GM23338 (cell line): Measurements from ENCODE around the gene SELENON. TPM values are rescaled to one million over a fixed set of nuclear protein-coding genes. Genes with fewer than 3 reads are reported as not detected.

Experiments used
- ATAC-seq: fragments of 200-7000 bp; cut with Tn5 transposase; 3 replicates; pipeline ENCODE4 v1.9.1; 2020
- DNase-seq: peaks from one replicate; pipeline ENCODE4 v3.0.0-alpha.2; 2015; ENCODE audit warnings: low spot score
- H2AFZ ChIP-seq: fragments of 200-600 bp; sonication (generic); 2 replicates; pipeline ENCODE4 v1.8.0; 2016; ENCODE audit warnings: antibody characterized with exemption, mild to moderate bottlenecking, moderate library complexity
- H3F3A ChIP-seq: fragments of 200-600 bp; sonication (generic); replicated peaks from 2 replicates; pipeline ENCODE4 v1.8.0; 2017; ENCODE audit warnings: antibody characterized with exemption, mixed run types, low read depth
- H3K27ac ChIP-seq: fragments of 200-600 bp; sonication (generic); 2 replicates; pipeline ENCODE4 v1.6.1; 2016; ENCODE audit warnings: low read depth
- H3K27me3 ChIP-seq: fragments of 200-600 bp; sonication (generic); 2 replicates; pipeline ENCODE4 v1.8.0; 2016; ENCODE audit warnings: mild to moderate bottlenecking, mixed run types, moderate library complexity; ENCODE audit not compliant: insufficient read depth
- H3K36me3 ChIP-seq: fragments of 200-600 bp; sonication (generic); 2 replicates; pipeline ENCODE4 v1.8.0; 2016; ENCODE audit warnings: mild to moderate bottlenecking; ENCODE audit not compliant: insufficient read depth
- H3K4me1 ChIP-seq: fragments of 200-600 bp; sonication (generic); 2 replicates; pipeline ENCODE4 v1.8.0; 2016; ENCODE audit warnings: mild to moderate bottlenecking, moderate library complexity; ENCODE audit not compliant: insufficient read depth
- H3K4me2 ChIP-seq: fragments of 200-600 bp; sonication (generic); 2 replicates; pipeline ENCODE4 v1.7.1; 2017; ENCODE audit warnings: mixed run types
- H3K4me3 ChIP-seq: fragments of 200-600 bp; sonication (generic); 2 replicates; pipeline ENCODE4 v1.6.1; 2016; ENCODE audit warnings: mixed run types
- H3K79me2 ChIP-seq: fragments of 200-600 bp; sonication (generic); replicated peaks from 2 replicates; pipeline ENCODE4 v1.8.0; 2017; ENCODE audit warnings: mild to moderate bottlenecking; ENCODE audit not compliant: insufficient read depth
- H3K9me2 ChIP-seq: fragments of 200-600 bp; sonication (generic); 2 replicates; pipeline ENCODE4 v1.8.0; 2017; ENCODE audit not compliant: insufficient read depth
- H4K20me1 ChIP-seq: fragments of 200-600 bp; sonication (generic); replicated peaks from 2 replicates; pipeline ENCODE4 v1.8.0; 2017; ENCODE audit warnings: mild to moderate bottlenecking; ENCODE audit not compliant: insufficient read depth
- H3K27ac Mint-ChIP-seq: 2 replicates; pipeline ENCODE4 v1.8.0; 2020; ENCODE audit warnings: inconsistent platforms, mild to moderate bottlenecking, moderate library complexity, mixed read lengths
- H3K27me3 Mint-ChIP-seq: 3 replicates; pipeline ENCODE4 v1.8.0; 2022; ENCODE audit warnings: low read depth, mild to moderate bottlenecking, moderate library complexity, mixed read lengths, inconsistent platforms; ENCODE audit not compliant: insufficient read depth, poor library complexity
- H3K36me3 Mint-ChIP-seq: 3 replicates; pipeline ENCODE4 v1.8.0; 2021; ENCODE audit warnings: low read depth, mild to moderate bottlenecking, inconsistent platforms, moderate library complexity, mixed read lengths
- H3K4me1 Mint-ChIP-seq: 3 replicates; pipeline ENCODE4 v1.8.0; 2020; ENCODE audit warnings: mild to moderate bottlenecking, inconsistent platforms, mixed read lengths
- H3K4me3 Mint-ChIP-seq: 3 replicates; pipeline ENCODE4 v1.8.0; 2021; ENCODE audit warnings: moderate library complexity, mild to moderate bottlenecking, inconsistent platforms, mixed read lengths
- H3K9me3 Mint-ChIP-seq: 3 replicates; pipeline ENCODE4 v1.8.0; 2020; ENCODE audit warnings: moderate library complexity, mild to moderate bottlenecking, inconsistent platforms, mixed read lengths
- CREB1 ChIP-seq: fragments of 250-450 bp; sonication (Bioruptor Pico); IDR thresholded peaks from 2 replicates; pipeline ENCODE4 v1.5.0; 2020; ENCODE audit warnings: low read depth, mild to moderate bottlenecking, moderate library complexity
- ETS1 ChIP-seq: IDR thresholded peaks from 2 replicates; pipeline ENCODE4 v1.6.1; 2016; ENCODE audit warnings: antibody characterized with exemption
- EZH2phosphoT487 ChIP-seq: fragments of 200-600 bp; sonication (generic); IDR thresholded peaks from one replicate; pipeline ENCODE4 v1.8.1; 2018; ENCODE audit warnings: antibody characterized with exemption; ENCODE audit not compliant: unreplicated experiment
- JUNB ChIP-seq: IDR thresholded peaks from one replicate; pipeline ENCODE4 v1.6.1; 2016; ENCODE audit warnings: antibody characterized with exemption; ENCODE audit not compliant: unreplicated experiment
- POLR2AphosphoS5 ChIP-seq: IDR thresholded peaks from 2 replicates; pipeline ENCODE4 v1.6.1; 2016; ENCODE audit warnings: antibody characterized with exemption, low read depth
- ZNF114 ChIP-seq: fragments of 250-450 bp; sonication (Bioruptor Pico); IDR thresholded peaks from 2 replicates; pipeline ENCODE4 v1.5.0; 2020; ENCODE audit warnings: mild to moderate bottlenecking, moderate library complexity
- ZNF462 ChIP-seq: fragments of 250-450 bp; sonication (Bioruptor Pico); IDR thresholded peaks from 2 replicates; pipeline ENCODE4 v1.5.0; 2020; ENCODE audit warnings: mild to moderate bottlenecking, moderate library complexity
- polyA plus RNA-seq: library from polyadenylated mRNA; unstranded; fragments of >200 nt; fragmentation: Nextera tagmentation; extraction: Ambion mirVana; gene quantifications from 2 replicates; pipeline ENCODE4 v1.2.1, GENCODE V29; 2016
- total RNA-seq: library from RNA; depleted of rRNA; stranded (reverse); fragments of >200 nt; shearing (Covaris generic); gene quantifications from 2 replicates; pipeline ENCODE4 v1.2.3, GENCODE V29; 2014

The SELENON gene
- total and polyA plus RNA-seq, 2 experiments from 2014 or later: 17.9 to 93.2 TPM

GRCh38 chr1:25773441-25774125 lies 26.4 kb upstream of the SELENON start:
- peaks cover 29% of the 10 kb centered on the region for H3K4me1 Mint-ChIP-seq
- H4K20me1 ChIP-seq: no peaks in the 10 kb centered on the region
- no peak overlapping the region for H3K4me2 ChIP-seq
- H3K4me3 Mint-ChIP-seq: no peak overlapping the region
- no peak for TF ChIP-seq JUNB
- TF ChIP-seq EZH2phosphoT487: no peak
- TF ChIP-seq POLR2AphosphoS5: no peak
- TF ChIP-seq CREB1 (CRISPR knock-in tag): no peak
- TF ChIP-seq ZNF114 (CRISPR knock-in tag): no peak
- TF ChIP-seq ETS1: no peak
- TF ChIP-seq ZNF462 (CRISPR knock-in tag): no peak
- no peak for DNase-seq
- no peaks in the 10 kb centered on the region for H3K9me3 Mint-ChIP-seq
- no peaks in the 10 kb centered on the region for H3K36me3 ChIP-seq
- H3K36me3 Mint-ChIP-seq: no peaks in the 10 kb centered on the region
- H3K9me2 ChIP-seq: no peaks in the 10 kb centered on the region
- no peak overlapping the region for H2AFZ ChIP-seq
- H3K27me3 Mint-ChIP-seq: peaks cover 15% of the 10 kb centered on the region
- no peak overlapping the region for H3K27ac Mint-ChIP-seq
- H3K79me2 ChIP-seq: no peaks in the 10 kb centered on the region
- no peaks in the 10 kb centered on the region for H3F3A ChIP-seq
- no peak overlapping the region for H3K27ac ChIP-seq
- H3K4me3 ChIP-seq: no peak overlapping the region
- ATAC-seq: no peak
- no peaks in the 10 kb centered on the region for H3K4me1 ChIP-seq
- H3K27me3 ChIP-seq: no peaks in the 10 kb centered on the region
